HepG2 (cell line): ENCODE measurements around the gene OR13J1. TPM values are rescaled to one million over a fixed set of nuclear protein-coding genes. Genes with fewer than 3 reads are reported as not detected.

Experiments
- ATAC-seq: fragments of 200-7000 bp; cut with Tn5 transposase; 3 replicates; pipeline ENCODE4 v1.9.1; 2020; ENCODE audit warnings: mild to moderate bottlenecking, moderate library complexity
- BruUV-seq: library from RNA; stranded (reverse); fragments of 400-500 nt; replicated peaks from 2 replicates; lab custom pipeline; 2021; lab: Mats Ljungman, UMichigan
- CTCF ChIA-PET: fragments of 300-600 bp; formaldehyde crosslinking; extraction: SDS; loops from one replicate; lab custom pipeline; 2021; ENCODE audit warnings: low total read pairs, inconsistent platforms, low intra/inter-chr PET ratio; lab: Yijun Ruan, JAX
- POLR2A ChIA-PET: fragments of 350-600 bp; sonication (Branson Sonifier 250); formaldehyde crosslinking; loops from one replicate; lab custom pipeline; 2020; ENCODE audit warnings: antibody characterized with exemption, inconsistent platforms; lab: Yijun Ruan, JAX
- DNase-seq: peaks from one replicate; pipeline ENCODE4 v3.0.0-alpha.2; 2015; ENCODE audit warnings: low spot score
- FAIRE-seq: peaks from 3 replicates; lab custom pipeline; 2011; peaks lifted over from hg19 to GRCh38; lab: Jason Lieb, UNC
- H2AFZ ChIP-seq: one replicate; pipeline ENCODE4 v1.6.1; 2011; ENCODE audit warnings: low read length, inconsistent platforms
- H3K27ac ChIP-seq: fragments of 300-600 bp; 3 replicates; pipeline ENCODE4 v1.8.0; 2011; ENCODE audit warnings: mixed run types, mild to moderate bottlenecking, mixed read lengths, low read length, inconsistent platforms; ENCODE audit not compliant: insufficient read depth; ENCODE audit errors: extremely low read length
- H3K27me3 ChIP-seq, 2 experiments: fragments of 200-600 bp in 1 of 2; 2 replicates in 1 of 2; 3 replicates in 1 of 2; pipeline versions ENCODE4 v1.6.0 to v1.8.0; 2011; ENCODE audit warnings: low read length in 2 of 2, mild to moderate bottlenecking in 2 of 2, moderate library complexity in 2 of 2, inconsistent platforms in 1 of 2; ENCODE audit not compliant: insufficient read depth in 2 of 2, control insufficient read depth in 1 of 2
- H3K36me3 ChIP-seq, 2 experiments: fragments of 200-600 bp in 1 of 2; replicated peaks in 1 of 2; 2 replicates in 1 of 2; 3 replicates in 1 of 2; pipeline versions ENCODE4 v1.5.1 to v1.8.0; 2011; ENCODE audit warnings: low read length in 2 of 2, inconsistent platforms in 1 of 2; ENCODE audit not compliant: insufficient read depth in 2 of 2, control insufficient read depth in 1 of 2
- H3K4me1 ChIP-seq: 2 replicates; pipeline ENCODE4 v1.5.1; 2012; ENCODE audit warnings: low read length, inconsistent platforms; ENCODE audit not compliant: insufficient read depth
- H3K4me2 ChIP-seq: 2 replicates; pipeline ENCODE4 v1.6.0; 2011; ENCODE audit warnings: low read depth, low read length, inconsistent platforms
- H3K4me3 ChIP-seq, 3 experiments: fragments of 200-600 bp in 1 of 3; sonication (generic), shearing (Covaris generic) in 1 of 3; replicated peaks in 1 of 3; 2 replicates each; pipeline ENCODE4 v1.5.1; 2011 to 2016; ENCODE audit warnings: low read length in 3 of 3, inconsistent platforms in 2 of 3, low read depth in 2 of 3, mild to moderate bottlenecking in 2 of 3, control low read depth in 1 of 3, mixed read lengths in 1 of 3; ENCODE audit not compliant: insufficient read depth in 1 of 3
- H3K79me2 ChIP-seq: one replicate; pipeline ENCODE4 v1.6.1; 2011; ENCODE audit warnings: low read length, inconsistent platforms; ENCODE audit not compliant: insufficient read depth
- H3K9ac ChIP-seq: 2 replicates; pipeline ENCODE4 v1.6.0; 2011; ENCODE audit warnings: mild to moderate bottlenecking, low read depth, low read length, inconsistent platforms; ENCODE audit not compliant: insufficient read depth
- H3K9me3 ChIP-seq: 2 replicates; pipeline ENCODE4 v1.5.1; 2012; ENCODE audit warnings: mild to moderate bottlenecking, low read length
- H4K20me1 ChIP-seq: 2 replicates; pipeline ENCODE4 v1.6.0; 2011; ENCODE audit warnings: inconsistent platforms, mild to moderate bottlenecking, low read length, moderate library complexity; ENCODE audit not compliant: insufficient read depth
- AFF4 ChIP-seq: sonication (generic); formaldehyde crosslinking; IDR thresholded peaks from 2 replicates; pipeline ENCODE4 v1.4.0; 2020; ENCODE audit warnings: missing genetic modification reagents
- ATF7 ChIP-seq, 2 experiments: fragments of 450-650 bp in 1 of 2; sonication (generic) in 1 of 2; formaldehyde crosslinking in 1 of 2; IDR thresholded peaks; 2 replicates each; pipeline versions ENCODE4 v1.4.0 to v1.6.1; 2016 to 2020; ENCODE audit warnings: antibody characterized with exemption in 1 of 2, mild to moderate bottlenecking in 1 of 2, missing genetic modification reagents in 1 of 2
- CEBPG ChIP-seq: IDR thresholded peaks from 2 replicates; pipeline ENCODE4 v1.6.1; 2016
- HINFP ChIP-seq: sonication (generic); formaldehyde crosslinking; IDR thresholded peaks from 2 replicates; pipeline ENCODE4 v1.4.0; 2020; ENCODE audit warnings: low read depth, mild to moderate bottlenecking, missing genetic modification reagents
- JUNB ChIP-seq: sonication (generic); formaldehyde crosslinking; IDR thresholded peaks from 2 replicates; pipeline ENCODE4 v1.8.0; 2022; ENCODE audit warnings: missing genetic modification reagents, mild to moderate bottlenecking, borderline replicate concordance
- PREB ChIP-seq: sonication (generic); formaldehyde crosslinking; IDR thresholded peaks from 2 replicates; pipeline ENCODE4 v1.4.0; 2020; ENCODE audit warnings: missing genetic modification reagents
- SALL2 ChIP-seq: sonication (generic); formaldehyde crosslinking; IDR thresholded peaks from 2 replicates; pipeline ENCODE4 v1.8.1; 2023; ENCODE audit warnings: mild to moderate bottlenecking, missing genetic modification reagents, inconsistent platforms
- SMAD1 ChIP-seq: sonication (generic); formaldehyde crosslinking; IDR thresholded peaks from 2 replicates; pipeline ENCODE4 v1.4.0; 2020; ENCODE audit warnings: missing genetic modification reagents, low read depth, mild to moderate bottlenecking, borderline replicate concordance
- STAT5B ChIP-seq: sonication (generic); formaldehyde crosslinking; IDR thresholded peaks from 2 replicates; pipeline ENCODE4 v1.4.0; 2020; ENCODE audit warnings: missing genetic modification reagents
- TEF ChIP-seq: sonication (generic); formaldehyde crosslinking; IDR thresholded peaks from 2 replicates; pipeline ENCODE4 v1.5.0; 2020; ENCODE audit warnings: missing genetic modification reagents
- ZBTB7B ChIP-seq: sonication (generic); formaldehyde crosslinking; IDR thresholded peaks from 2 replicates; pipeline ENCODE4 v1.4.0; 2020; ENCODE audit warnings: missing genetic modification reagents
- ZNF143 ChIP-seq: sonication (generic); formaldehyde crosslinking; IDR thresholded peaks from 2 replicates; pipeline ENCODE4 v1.4.0; 2020; ENCODE audit warnings: missing genetic modification reagents
- ZNF263 ChIP-seq: sonication (generic); formaldehyde crosslinking; IDR thresholded peaks from 2 replicates; pipeline ENCODE4 v1.4.0; 2020; ENCODE audit warnings: missing genetic modification reagents
- ZNF44 ChIP-seq: sonication (generic); formaldehyde crosslinking; IDR thresholded peaks from 2 replicates; pipeline ENCODE4 v1.5.1; 2020; ENCODE audit warnings: mild to moderate bottlenecking, missing genetic modification reagents
- ZNF558 ChIP-seq: sonication (generic); formaldehyde crosslinking; IDR thresholded peaks from 2 replicates; pipeline ENCODE4 v1.9.0; 2022; ENCODE audit warnings: mild to moderate bottlenecking, missing genetic modification reagents, borderline replicate concordance
- ZNF83 ChIP-seq: sonication (generic); formaldehyde crosslinking; IDR thresholded peaks from 2 replicates; pipeline ENCODE4 v1.4.0; 2020; ENCODE audit warnings: missing genetic modification reagents, mild to moderate bottlenecking, borderline replicate concordance
- ZNF839 ChIP-seq: sonication (generic); formaldehyde crosslinking; IDR thresholded peaks from 2 replicates; pipeline ENCODE4 v1.4.0; 2020; ENCODE audit warnings: missing genetic modification reagents, mild to moderate bottlenecking, borderline replicate concordance
- WGBS: methylation state at CpG from one replicate; pipeline ENCODE4 v1.1.6; 2017; ENCODE audit warnings: low lambda C conversion rate; 5-methylcytosine and 5-hydroxymethylcytosine counted together
- in situ Hi-C: cut with HindIII; loops from 2 replicates; pipeline ENCODE4 v1.10.0; 2017; ENCODE audit warnings: low pct_unique_long_range_greater_than_20kb; ENCODE audit not compliant: extremely low pct_ligation_motif_present
- intact Hi-C: fragments of 100-400 bp; cut with micrococcal nuclease; formaldehyde crosslinking; loops from one replicate; pipeline ENCODE4 v1.10.0; 2022; ENCODE audit not compliant: unreplicated experiment
- polyA plus RNA-seq, 8 experiments: library from polyadenylated mRNA; depleted of rRNA in 3 of 8; stranded (reverse) in 7 of 8; unstranded in 1 of 8; fragments of >200 nt; fragmentation: Illumina TruSeq in 4 of 8; extraction: Trizol in 4 of 8; gene quantifications; 2 replicates each; pipeline versions ENCODE4 v1.2.1 to v1.2.3, GENCODE V29; 2011 to 2016; ENCODE audit warnings: low read depth in 4 of 8, missing spikeins in 1 of 8, mixed read lengths in 1 of 8; ENCODE audit not compliant: insufficient read depth in 1 of 8
- total RNA-seq, 5 experiments: library from RNA; depleted of rRNA; stranded (reverse); fragments of >200 nt; fragmentation: Illumina TruSeq; extraction: Trizol; gene quantifications; 2 replicates each; pipeline ENCODE4 v1.2.3, GENCODE V29; 2016; ENCODE audit warnings: low read depth in 1 of 5
- TF ChIP-seq, protein P1 (sequence below): sonication (generic); formaldehyde crosslinking; IDR thresholded peaks from 2 replicates; pipeline ENCODE4 v1.4.0; 2020; ENCODE audit warnings: low read depth, mild to moderate bottlenecking, missing genetic modification reagents

The OR13J1 gene
- total and polyA plus RNA-seq, 2 of the 13 experiments (the other 11 are each of a cell fraction or from before 2014, with no cell fraction given) = not detected

DNA sequence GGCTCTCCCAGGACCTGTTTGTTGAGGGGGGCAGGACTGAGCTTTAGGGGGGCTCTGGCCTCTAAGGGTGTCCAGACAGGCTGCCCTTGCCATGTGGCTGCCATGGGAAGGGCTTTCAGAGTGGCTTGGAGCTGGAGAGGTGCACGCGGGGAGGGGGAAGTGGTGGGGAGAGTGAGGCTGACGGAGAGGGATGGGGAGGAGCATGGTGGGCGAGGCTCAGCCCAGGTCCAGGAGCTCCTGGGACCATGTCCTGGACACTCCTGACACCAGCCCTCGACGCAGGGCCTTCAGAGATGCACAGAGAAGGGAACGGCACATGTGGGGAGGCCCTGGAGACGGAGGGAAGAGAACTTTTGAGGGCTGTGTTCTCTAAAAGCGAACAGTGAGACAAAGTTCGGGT lies 41.5 kb upstream of the OR13J1 start:
- H3K27ac ChIP-seq = no peak overlapping the region
- no peaks in the 10 kb centered on the region for H4K20me1 ChIP-seq
- H3K4me3 ChIP-seq = no peak overlapping the region
- ChIA-PET POLR2A (no interaction called here), CTCF (interaction anchor here (1.5 kb wide), 1 partner anchor 10 kb away, joined by 3 read pairs; no protein-coding TSS in a partner anchor)
- no peak overlapping the region for H3K4me2 ChIP-seq
- DNase-seq (no peak), FAIRE-seq (no peak), ATAC-seq (no peak)
- BruUV-seq = no TSS peak
- H3K9me3 ChIP-seq = no peaks in the 10 kb centered on the region
- no peaks in the 10 kb centered on the region for H3K36me3 ChIP-seq
- no peak overlapping the region for H3K9ac ChIP-seq
- no peaks in the 10 kb centered on the region for H3K79me2 ChIP-seq
- in situ Hi-C loops (no loop called here), intact Hi-C loops (no loop called here)
- H3K27me3 ChIP-seq = peaks cover 0 to 4% of the 10 kb centered on the region in 2 experiments; a peak in 1 of 5 replicates
- peaks cover 84% of the 10 kb centered on the region for H3K4me1 ChIP-seq
- no peak overlapping the region for H2AFZ ChIP-seq
- WGBS = 44% methylated on average over 10 of the region's 10 CpGs
- TF ChIP-seq ZNF44 (CRISPR knock-in tag) (no peak), JUNB (CRISPR knock-in tag) (no peak), AFF4 (CRISPR knock-in tag) (no peak), ZNF558 (CRISPR knock-in tag) (no peak), ZNF143 (CRISPR knock-in tag) (no peak), ZNF839 (CRISPR knock-in tag) (no peak), ZBTB7B (no peak), ATF7 (IDR thresholded peaks at IDR 0.05) (no peak), ATF7 (CRISPR knock-in tag; IDR thresholded peaks at IDR 0.05) (no peak), STAT5B (CRISPR knock-in tag) (no peak), ZNF83 (CRISPR knock-in tag) (no peak), ZNF263 (CRISPR knock-in tag) (no peak), SMAD1 (no peak), SALL2 (CRISPR knock-in tag) (no peak), CEBPG (CRISPR knock-in tag) (no peak), PREB (CRISPR knock-in tag) (no peak), HINFP (CRISPR knock-in tag) (no peak), TEF (no peak)
- TF ChIP-seq, protein P1, sequence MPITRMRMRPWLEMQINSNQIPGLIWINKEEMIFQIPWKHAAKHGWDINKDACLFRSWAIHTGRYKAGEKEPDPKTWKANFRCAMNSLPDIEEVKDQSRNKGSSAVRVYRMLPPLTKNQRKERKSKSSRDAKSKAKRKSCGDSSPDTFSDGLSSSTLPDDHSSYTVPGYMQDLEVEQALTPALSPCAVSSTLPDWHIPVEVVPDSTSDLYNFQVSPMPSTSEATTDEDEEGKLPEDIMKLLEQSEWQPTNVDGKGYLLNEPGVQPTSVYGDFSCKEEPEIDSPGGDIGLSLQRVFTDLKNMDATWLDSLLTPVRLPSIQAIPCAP (CRISPR knock-in tag) = no peak
